Activated T-cell treated with anti-CD3 and anti-CD28 coated beads, Interleukin-2, amount 50 U/mL, for 1 hour (primary cell): ENCODE results near the gene POLDIP2.
"Not testable (repeated sequence)": the region's sequence is repeated elsewhere in the genome, so short reads cannot be mapped to it uniquely, and the experiment has no call there.

Experiments used
- DNase-seq: peaks from one replicate; pipeline ENCODE4 v3.0.0-alpha.2; 2020

The POLDIP2 gene

GRCh38 chr17:28364665-28365363 lies 7.5 kb upstream of the POLDIP2 start, which contains the start of gene SEBOX:
Gene SEBOX (minus strand): TSS chr17:28365199. CDS start chr17:28365151, 48 bp downstream.
- no peak for DNase-seq

GRCh38 chr17:28363776-28364650 lies 6.7 kb upstream of the POLDIP2 start:
- DNase-seq = no peak

- no peak for DNase-seq
Measured at GRCh38 chr17:28363186-28363585, 5.9 kb upstream of the POLDIP2 start.

- no peak for DNase-seq
Measured at GRCh38 chr17:28357901-28358197, 522 bp upstream of the POLDIP2 start.

- no peak for DNase-seq
Measured at GRCh38 chr17:28350271-28350670, 7.1 kb downstream of the POLDIP2 start.

- DNase-seq = no peak
Measured at GRCh38 chr17:28348979-28349378, 8.3 kb downstream of the POLDIP2 start.

GRCh38 chr17:28347261-28347891 lies 10.0 kb downstream of the POLDIP2 start:
- no peak for DNase-seq

GRCh38 chr17:28346746-28347246 lies 10.5 kb downstream of the POLDIP2 start:
- no peak for DNase-seq

- no peak for DNase-seq
Measured at GRCh38 chr17:28346199-28346580, 11.1 kb downstream of the POLDIP2 start.

- DNase-seq = no peak
Measured at GRCh38 chr17:28345419-28346198, 11.7 kb downstream of the POLDIP2 start.

- no peak for DNase-seq
Measured at GRCh38 chr17:28344435-28344901, 12.9 kb downstream of the POLDIP2 start.

- no peak for DNase-seq
Measured at GRCh38 chr17:28344011-28344410, 13.3 kb downstream of the POLDIP2 start.

- no peak for DNase-seq
Measured at GRCh38 chr17:28343491-28343932, 13.8 kb downstream of the POLDIP2 start.

- no peak for DNase-seq
Measured at GRCh38 chr17:28342313-28342712, 15.0 kb downstream of the POLDIP2 start.

GRCh38 chr17:28341516-28341915 lies 15.8 kb downstream of the POLDIP2 start:
- DNase-seq = no peak

GRCh38 chr17:28340374-28340773 lies 17.0 kb downstream of the POLDIP2 start:
- no peak for DNase-seq

- DNase-seq = no peak
Measured at GRCh38 chr17:28339431-28339830, 17.9 kb downstream of the POLDIP2 start.

GRCh38 chr17:28338769-28339212 lies 18.5 kb downstream of the POLDIP2 start:
- not testable (repeated sequence) for DNase-seq

- no peak for DNase-seq
Measured at GRCh38 chr17:28338056-28338768, 19.1 kb downstream of the POLDIP2 start.

- peak; percentile 33 for DNase-seq
Measured at GRCh38 chr17:28335959-28336871, 21.1 kb downstream of the POLDIP2 start.
